GM21825 (cell line): ENCODE results near the gene UBE4A.

Experiments
- ATAC-seq: cut with Tn5 transposase; IDR thresholded peaks from one replicate; pipeline ENCODE4 v1.9.1; 2021; ENCODE audit warnings: mild to moderate bottlenecking, moderate library complexity; ENCODE audit not compliant: unreplicated experiment

UBE4A gene

GRCh38 chr11:118341815-118342489, 17.4 kb upstream of the UBE4A start:
- ATAC-seq: no peak

GRCh38 chr11:118342503-118343161, 16.8 kb upstream of the UBE4A start, which contains the start of gene CD3D:
CD3D (minus strand) TSS chr11:118342705; CDS start chr11:118342607, 98 bp downstream.
- no peak for ATAC-seq

GRCh38 chr11:118343248-118343647, 16.2 kb upstream of the UBE4A start:
- ATAC-seq: no peak

GRCh38 chr11:118343981-118344515, 15.4 kb upstream of the UBE4A start, which contains the start of gene CD3G:
CD3G (plus strand) TSS chr11:118344344; CDS start chr11:118344424, 80 bp downstream.
- no peak for ATAC-seq

- ATAC-seq: no peak
Measured at GRCh38 chr11:118349475-118349874, 9.9 kb upstream of the UBE4A start.

- ATAC-seq: no peak
Measured at GRCh38 chr11:118353084-118353710, 6.2 kb upstream of the UBE4A start.

- no peak for ATAC-seq
Measured at GRCh38 chr11:118358071-118358470, 1.3 kb upstream of the UBE4A start.

- ATAC-seq: no peak
Measured at GRCh38 chr11:118364956-118365615, 5.7 kb downstream of the UBE4A start.

- no peak for ATAC-seq
Measured at GRCh38 chr11:118366287-118366686, 6.9 kb downstream of the UBE4A start.

GRCh38 chr11:118370774-118371173, 11.4 kb downstream of the UBE4A start:
- no peak for ATAC-seq

GRCh38 chr11:118373263-118373662, 13.9 kb downstream of the UBE4A start:
- ATAC-seq: no peak

GRCh38 chr11:118373871-118374270, 14.5 kb downstream of the UBE4A start:
- no peak for ATAC-seq

GRCh38 chr11:118374729-118375128, 15.3 kb downstream of the UBE4A start:
- no peak for ATAC-seq

GRCh38 chr11:118375978-118376377, 16.6 kb downstream of the UBE4A start:
- no peak for ATAC-seq

- no peak for ATAC-seq
Measured at GRCh38 chr11:118379497-118379896, 20.1 kb downstream of the UBE4A start.

- no peak for ATAC-seq
Measured at GRCh38 chr11:118380571-118380970, 21.2 kb downstream of the UBE4A start.

- no peak for ATAC-seq
Measured at GRCh38 chr11:118382954-118383353, 23.6 kb downstream of the UBE4A start.

- no peak for ATAC-seq
Measured at GRCh38 chr11:118383657-118384056, 24.3 kb downstream of the UBE4A start.

- ATAC-seq: no peak
Measured at GRCh38 chr11:118396097-118396501, 36.7 kb downstream of the UBE4A start.

GRCh38 chr11:118397448-118397847, 38.0 kb downstream of the UBE4A start:
- ATAC-seq: no peak
